HepG2 (cell line): ENCODE measurements around the gene LASP1. TPM values are rescaled to one million over a fixed set of nuclear protein-coding genes. Genes with fewer than 3 reads are reported as not detected.
A peak's percentile ranks its signal among the peaks of the same experiment; 100 is the strongest.

Experiments
- BORCS8-MEF2B ChIP-seq: sonication (generic); formaldehyde crosslinking; IDR thresholded peaks from 2 replicates; pipeline ENCODE4 v1.8.0; 2022; ENCODE audit warnings: mild to moderate bottlenecking, missing genetic modification reagents
- DMAP1 ChIP-seq: IDR thresholded peaks from 2 replicates; pipeline ENCODE4 v1.6.1; 2016
- EP300 ChIP-seq, 3 experiments: sonication (generic) in 1 of 3; formaldehyde crosslinking in 1 of 3; IDR thresholded peaks; 2 replicates each; pipeline versions ENCODE4 v1.5.1 to v1.6.1; 2011 to 2020; ENCODE audit warnings: low read depth in 2 of 3, low read length in 2 of 3, borderline replicate concordance in 1 of 3, improper control_type of control experiment in 1 of 3, mild to moderate bottlenecking in 1 of 3, missing genetic modification reagents in 1 of 3, moderate library complexity in 1 of 3
- ETV5 ChIP-seq: IDR thresholded peaks from 2 replicates; pipeline ENCODE4 v1.6.1; 2018; ENCODE audit warnings: missing biosample characterization, missing genetic modification reagents, inconsistent platforms, borderline replicate concordance
- FOSL2 ChIP-seq: sonication (generic); formaldehyde crosslinking; IDR thresholded peaks from 2 replicates; pipeline ENCODE4 v1.4.0; 2020; ENCODE audit warnings: missing genetic modification reagents
- FOXC1 ChIP-seq: sonication (generic); formaldehyde crosslinking; IDR thresholded peaks from 2 replicates; pipeline ENCODE4 v1.8.0; 2022; ENCODE audit warnings: mild to moderate bottlenecking, missing genetic modification reagents, borderline replicate concordance
- JARID2 ChIP-seq: sonication (generic); formaldehyde crosslinking; IDR thresholded peaks from 2 replicates; pipeline ENCODE4 v1.8.1; 2023; ENCODE audit warnings: missing genetic modification reagents, inconsistent platforms; ENCODE audit not compliant: insufficient replicate concordance
- KDM2A ChIP-seq: sonication (generic); formaldehyde crosslinking; IDR thresholded peaks from 2 replicates; pipeline ENCODE4 v1.4.0; 2020; ENCODE audit warnings: low read depth, missing genetic modification reagents, borderline replicate concordance
- MED1 ChIP-seq: sonication (generic); formaldehyde crosslinking; IDR thresholded peaks from 2 replicates; pipeline ENCODE4 v1.4.0; 2020; ENCODE audit warnings: missing genetic modification reagents
- MLLT10 ChIP-seq: sonication (generic); formaldehyde crosslinking; IDR thresholded peaks from 2 replicates; pipeline ENCODE4 v1.4.0; 2020; ENCODE audit warnings: missing genetic modification reagents
- MXD1 ChIP-seq: sonication (generic); formaldehyde crosslinking; IDR thresholded peaks from 2 replicates; pipeline ENCODE4 v1.4.0; 2020; ENCODE audit warnings: mild to moderate bottlenecking, missing genetic modification reagents
- NFIC ChIP-seq: IDR thresholded peaks from 2 replicates; pipeline ENCODE4 v1.6.1; 2012; ENCODE audit warnings: mild to moderate bottlenecking, low read length, inconsistent platforms
- POLR2A ChIP-seq, 2 experiments: IDR thresholded peaks; 2 replicates each; pipeline ENCODE4 v1.6.1; 2011; ENCODE audit warnings: low read depth in 2 of 2, low read length in 2 of 2, mild to moderate bottlenecking in 1 of 2, moderate library complexity in 1 of 2; ENCODE audit not compliant: insufficient read depth in 1 of 2
- RFX1 ChIP-seq: fragments of 450-650 bp; IDR thresholded peaks from 2 replicates; pipeline ENCODE4 v1.6.1; 2017
- SMARCE1 ChIP-seq: fragments of 450-650 bp; IDR thresholded peaks from 2 replicates; pipeline ENCODE4 v1.6.1; 2017; ENCODE audit warnings: borderline replicate concordance
- YEATS2 ChIP-seq: sonication (generic); formaldehyde crosslinking; IDR thresholded peaks from 2 replicates; pipeline ENCODE4 v1.4.0; 2020; ENCODE audit warnings: missing genetic modification reagents, borderline replicate concordance
- ZNF101 ChIP-seq: sonication (generic); formaldehyde crosslinking; IDR thresholded peaks from 2 replicates; pipeline ENCODE4 v1.4.0; 2020; ENCODE audit warnings: mild to moderate bottlenecking, low read depth, missing genetic modification reagents, borderline replicate concordance
- ZNF160 ChIP-seq: sonication (generic); formaldehyde crosslinking; IDR thresholded peaks from 2 replicates; pipeline ENCODE4 v1.8.0; 2022; ENCODE audit warnings: mild to moderate bottlenecking, inconsistent platforms, missing genetic modification reagents
- ZNF44 ChIP-seq: sonication (generic); formaldehyde crosslinking; IDR thresholded peaks from 2 replicates; pipeline ENCODE4 v1.5.1; 2020; ENCODE audit warnings: mild to moderate bottlenecking, missing genetic modification reagents
- ZNF616 ChIP-seq: sonication (generic); formaldehyde crosslinking; IDR thresholded peaks from 2 replicates; pipeline ENCODE4 v1.5.0; 2020; ENCODE audit warnings: low read depth, mild to moderate bottlenecking, missing genetic modification reagents
- ZNF678 ChIP-seq: sonication (generic); formaldehyde crosslinking; IDR thresholded peaks from 2 replicates; pipeline ENCODE4 v1.4.0; 2020; ENCODE audit warnings: mild to moderate bottlenecking, missing genetic modification reagents
- ZNF724P ChIP-seq: sonication (generic); formaldehyde crosslinking; IDR thresholded peaks from 2 replicates; pipeline ENCODE4 v1.8.0; 2022; ENCODE audit warnings: missing genetic modification reagents, borderline replicate concordance
- ZNF773 ChIP-seq: sonication (generic); formaldehyde crosslinking; IDR thresholded peaks from 2 replicates; pipeline ENCODE4 v1.4.0; 2020; ENCODE audit warnings: missing genetic modification reagents, borderline replicate concordance
- ZNF788 ChIP-seq: sonication (generic); formaldehyde crosslinking; IDR thresholded peaks from 2 replicates; pipeline ENCODE4 v1.5.0; 2020; ENCODE audit warnings: mild to moderate bottlenecking, missing genetic modification reagents, borderline replicate concordance
- polyA plus RNA-seq, 8 experiments: library from polyadenylated mRNA; depleted of rRNA in 3 of 8; stranded (reverse) in 7 of 8; unstranded in 1 of 8; fragments of >200 nt; fragmentation: Illumina TruSeq in 4 of 8; extraction: Trizol in 4 of 8; gene quantifications; 2 replicates each; pipeline versions ENCODE4 v1.2.1 to v1.2.3, GENCODE V29; 2011 to 2016; ENCODE audit warnings: low read depth in 4 of 8, missing spikeins in 1 of 8, mixed read lengths in 1 of 8; ENCODE audit not compliant: insufficient read depth in 1 of 8
- total RNA-seq, 5 experiments: library from RNA; depleted of rRNA; stranded (reverse); fragments of >200 nt; fragmentation: Illumina TruSeq; extraction: Trizol; gene quantifications; 2 replicates each; pipeline ENCODE4 v1.2.3, GENCODE V29; 2016; ENCODE audit warnings: low read depth in 1 of 5
- TF ChIP-seq, protein P1 (sequence below): IDR thresholded peaks from 2 replicates; pipeline ENCODE4 v1.6.1; 2016
- TF ChIP-seq, protein P2 (sequence below): sonication (generic); formaldehyde crosslinking; IDR thresholded peaks from 2 replicates; pipeline ENCODE4 v1.8.1; 2023; ENCODE audit warnings: mild to moderate bottlenecking, missing genetic modification reagents
- TF ChIP-seq, protein P3 (sequence below): sonication (generic); formaldehyde crosslinking; IDR thresholded peaks from 2 replicates; pipeline ENCODE4 v1.4.0; 2020; ENCODE audit warnings: mild to moderate bottlenecking, missing genetic modification reagents

LASP1 gene
- total and polyA plus RNA-seq, 2 of the 13 experiments (the other 11 are each of a cell fraction or from before 2014, with no cell fraction given): 70.1 to 97.0 TPM

GRCh38 chr17:38824899-38825761, 44.7 kb upstream of the LASP1 start, which contains the start of gene CWC25 (continued):
- TF ChIP-seq ZNF773 (CRISPR knock-in tag) (no peak), FOXC1 (CRISPR knock-in tag) (peak; percentile 95), ZNF724P (CRISPR knock-in tag) (0 out of 2 replicates have a peak, but pooled peaks have one; percentile 63), FOSL2 (peak; percentile 85), POLR2A (IDR thresholded peaks at IDR 0.05; ENCODE audit: insufficient read depth in 1 of 2, low read depth in 2 of 2, low read length in 2 of 2) (peak; percentile 97 to 98), BORCS8-MEF2B (peak; percentile 75), MXD1 (CRISPR knock-in tag) (peak; percentile 90), SMARCE1 (no peak), YEATS2 (CRISPR knock-in tag) (peak; percentile 100), ETV5 (peak; percentile 95), NFIC (peak; percentile 75), KDM2A (CRISPR knock-in tag) (peak; percentile 97), ZNF44 (peak; percentile 99), RFX1 (peak; percentile 75), ZNF678 (CRISPR knock-in tag) (peak; percentile 57; the same call in 1 of the 2 replicates), ZNF160 (CRISPR knock-in tag) (0 out of 2 replicates have a peak, but pooled peaks have one; percentile 81), ZNF616 (CRISPR knock-in tag) (no peak; the same call in 1 of the 2 replicates), ZNF788 (CRISPR knock-in tag) (peak; percentile 94; the same call in 1 of the 2 replicates), MED1 (CRISPR knock-in tag) (peak; percentile 83), DMAP1 (CRISPR knock-in tag) (peak; percentile 99), MLLT10 (CRISPR knock-in tag) (no peak), JARID2 (CRISPR knock-in tag) (peak; percentile 61), EP300 (IDR thresholded peaks at IDR 0.05; ENCODE audit: low read depth in 2 of 2, low read length in 2 of 2) (peak; percentile 68 to 96; a peak in 3 of 4 replicates), EP300 (CRISPR knock-in tag; IDR thresholded peaks at IDR 0.05; ENCODE audit: borderline replicate concordance) (peak; percentile 72; the same call in 1 of the 2 replicates), ZNF101 (CRISPR knock-in tag) (peak; percentile 55; the same call in 1 of the 2 replicates)
- TF ChIP-seq, protein P1, sequence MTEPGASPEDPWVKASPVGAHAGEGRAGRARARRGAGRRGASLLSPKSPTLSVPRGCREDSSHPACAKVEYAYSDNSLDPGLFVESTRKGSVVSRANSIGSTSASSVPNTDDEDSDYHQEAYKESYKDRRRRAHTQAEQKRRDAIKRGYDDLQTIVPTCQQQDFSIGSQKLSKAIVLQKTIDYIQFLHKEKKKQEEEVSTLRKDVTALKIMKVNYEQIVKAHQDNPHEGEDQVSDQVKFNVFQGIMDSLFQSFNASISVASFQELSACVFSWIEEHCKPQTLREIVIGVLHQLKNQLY (CRISPR knock-in tag): peak; percentile 67
- TF ChIP-seq, protein P2, sequence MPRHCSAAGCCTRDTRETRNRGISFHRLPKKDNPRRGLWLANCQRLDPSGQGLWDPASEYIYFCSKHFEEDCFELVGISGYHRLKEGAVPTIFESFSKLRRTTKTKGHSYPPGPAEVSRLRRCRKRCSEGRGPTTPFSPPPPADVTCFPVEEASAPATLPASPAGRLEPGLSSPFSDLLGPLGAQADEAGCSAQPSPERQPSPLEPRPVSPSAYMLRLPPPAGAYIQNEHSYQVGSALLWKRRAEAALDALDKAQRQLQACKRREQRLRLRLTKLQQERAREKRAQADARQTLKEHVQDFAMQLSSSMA: peak; percentile 73; the same call in 1 of the 2 replicates
- TF ChIP-seq, protein P3, sequence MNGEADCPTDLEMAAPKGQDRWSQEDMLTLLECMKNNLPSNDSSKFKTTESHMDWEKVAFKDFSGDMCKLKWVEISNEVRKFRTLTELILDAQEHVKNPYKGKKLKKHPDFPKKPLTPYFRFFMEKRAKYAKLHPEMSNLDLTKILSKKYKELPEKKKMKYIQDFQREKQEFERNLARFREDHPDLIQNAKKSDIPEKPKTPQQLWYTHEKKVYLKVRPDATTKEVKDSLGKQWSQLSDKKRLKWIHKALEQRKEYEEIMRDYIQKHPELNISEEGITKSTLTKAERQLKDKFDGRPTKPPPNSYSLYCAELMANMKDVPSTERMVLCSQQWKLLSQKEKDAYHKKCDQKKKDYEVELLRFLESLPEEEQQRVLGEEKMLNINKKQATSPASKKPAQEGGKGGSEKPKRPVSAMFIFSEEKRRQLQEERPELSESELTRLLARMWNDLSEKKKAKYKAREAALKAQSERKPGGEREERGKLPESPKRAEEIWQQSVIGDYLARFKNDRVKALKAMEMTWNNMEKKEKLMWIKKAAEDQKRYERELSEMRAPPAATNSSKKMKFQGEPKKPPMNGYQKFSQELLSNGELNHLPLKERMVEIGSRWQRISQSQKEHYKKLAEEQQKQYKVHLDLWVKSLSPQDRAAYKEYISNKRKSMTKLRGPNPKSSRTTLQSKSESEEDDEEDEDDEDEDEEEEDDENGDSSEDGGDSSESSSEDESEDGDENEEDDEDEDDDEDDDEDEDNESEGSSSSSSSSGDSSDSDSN (CRISPR knock-in tag): peak; percentile 60
